Activated naive CD4-positive, alpha-beta T cell treated with anti-CD3 and anti-CD28 coated beads, Interleukin-2, amount 10 ng/mL, durations not matched to agents 7 days and 5 days (primary cell): ENCODE results near the gene AK8.
A peak's percentile ranks its signal among the peaks of the same experiment; 100 is the strongest.

Experiments used
- CTCF ChIA-PET: fragments of 350-600 bp; sonication (Branson Sonifier 250); formaldehyde crosslinking; loops from one replicate; lab custom pipeline; 2021; ENCODE audit warnings: antibody characterized with exemption; lab: Charles Lee
- DNase-seq: peaks from one replicate; pipeline ENCODE4 v3.0.0-alpha.2; 2020
- H3K27ac Mint-ChIP-seq: one replicate; pipeline ENCODE4 v1.8.0; 2021; ENCODE audit warnings: mild to moderate bottlenecking, moderate library complexity, mixed read lengths
- H3K27me3 Mint-ChIP-seq: one replicate; pipeline ENCODE4 v1.8.0; 2021; ENCODE audit warnings: mild to moderate bottlenecking, mixed read lengths
- H3K36me3 Mint-ChIP-seq: one replicate; pipeline ENCODE4 v1.8.0; 2021; ENCODE audit warnings: mixed read lengths
- H3K4me1 Mint-ChIP-seq: one replicate; pipeline ENCODE4 v1.8.0; 2021; ENCODE audit warnings: mixed read lengths
- H3K4me3 Mint-ChIP-seq: one replicate; pipeline ENCODE4 v1.8.0; 2021; ENCODE audit warnings: mild to moderate bottlenecking, moderate library complexity, mixed read lengths
- H3K9me3 Mint-ChIP-seq: one replicate; pipeline ENCODE4 v1.8.0; 2021; ENCODE audit warnings: mixed read lengths

The AK8 gene

DNA sequence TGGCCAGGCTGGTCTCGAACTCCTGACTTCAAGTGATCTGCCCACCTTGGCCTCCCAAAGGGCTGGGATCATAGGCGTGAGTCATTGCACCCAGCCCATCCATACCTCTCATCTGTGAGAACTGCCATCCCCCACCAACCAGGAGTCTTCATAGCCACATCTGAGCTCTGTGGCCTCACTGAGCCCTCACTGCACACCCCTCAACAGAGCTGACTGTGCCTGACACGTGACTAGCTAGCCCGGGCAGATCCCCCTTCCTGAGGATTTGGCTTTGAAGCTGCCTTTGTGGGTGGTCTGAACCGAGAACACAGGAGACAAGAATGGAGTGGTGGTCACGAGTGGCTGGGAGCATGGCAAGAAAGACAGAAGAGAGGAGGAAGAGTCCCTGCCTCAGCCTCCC is 15.6 kb downstream of the AK8 start:
- H3K27me3 Mint-ChIP-seq = peaks cover 52% of the 10 kb centered on the region
- CTCF ChIA-PET = interaction anchor here (1.2 kb wide), 1 partner anchor 13 kb away, joined by 3 read pairs; no protein-coding TSS in a partner anchor
- H3K4me3 Mint-ChIP-seq = no peak overlapping the region
- no peaks in the 10 kb centered on the region for H3K36me3 Mint-ChIP-seq
- no peaks in the 10 kb centered on the region for H3K9me3 Mint-ChIP-seq
- H3K4me1 Mint-ChIP-seq = peaks cover 5% of the 10 kb centered on the region
- no peak overlapping the region for H3K27ac Mint-ChIP-seq
- no peak for DNase-seq

DNA sequence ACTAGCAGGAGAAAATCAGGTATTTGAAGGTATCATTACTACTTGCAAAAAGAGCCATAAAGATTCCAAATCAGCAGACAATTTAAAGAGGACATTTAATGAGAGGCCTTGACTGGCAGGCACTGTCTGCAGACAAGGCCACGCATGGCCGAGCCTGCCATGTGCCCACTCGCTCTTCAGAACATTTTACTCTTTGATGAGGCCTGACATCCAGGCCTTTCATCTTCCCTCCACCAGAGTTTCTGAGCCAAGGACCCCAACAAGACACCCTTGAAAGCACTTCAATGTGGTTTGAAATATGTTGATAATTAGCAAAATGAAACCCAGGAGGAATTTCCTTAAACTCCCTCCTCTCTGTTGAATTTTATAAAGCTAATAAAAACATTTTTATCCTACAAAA is 16.4 kb downstream of the AK8 start:
- H3K4me3 Mint-ChIP-seq = no peak overlapping the region
- no peaks in the 10 kb centered on the region for H3K36me3 Mint-ChIP-seq
- no peak for DNase-seq
- H3K27ac Mint-ChIP-seq = no peak overlapping the region
- peaks cover 5% of the 10 kb centered on the region for H3K4me1 Mint-ChIP-seq
- CTCF ChIA-PET = no interaction called here
- H3K27me3 Mint-ChIP-seq = peaks cover 50% of the 10 kb centered on the region
- H3K9me3 Mint-ChIP-seq = no peaks in the 10 kb centered on the region

DNA sequence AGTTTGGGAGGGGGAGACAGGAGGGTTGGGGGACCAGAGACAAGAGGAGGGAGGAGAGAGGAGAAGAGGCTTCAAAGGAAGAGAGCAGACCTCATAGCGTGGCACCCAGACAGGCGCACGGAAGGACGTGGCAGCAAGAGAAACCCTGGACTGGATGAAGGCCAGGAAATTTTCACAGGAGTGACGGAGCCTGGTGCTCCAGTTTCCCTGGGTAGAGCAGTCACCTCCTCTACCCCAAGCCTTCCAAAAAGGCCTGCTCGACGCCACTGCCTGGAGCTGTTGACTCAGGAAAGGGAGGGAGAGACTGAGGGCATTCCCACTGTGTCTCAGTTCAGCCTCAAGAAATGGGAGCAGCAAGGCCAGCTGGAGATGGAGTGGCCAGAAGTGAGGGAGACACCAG is 19.3 kb downstream of the AK8 start:
- Mint-ChIP-seq H3K4me1 (peaks cover 13% of the 10 kb centered on the region), H3K27me3 (peaks cover 45% of the 10 kb centered on the region), H3K27ac (no peak overlapping the region)

DNA sequence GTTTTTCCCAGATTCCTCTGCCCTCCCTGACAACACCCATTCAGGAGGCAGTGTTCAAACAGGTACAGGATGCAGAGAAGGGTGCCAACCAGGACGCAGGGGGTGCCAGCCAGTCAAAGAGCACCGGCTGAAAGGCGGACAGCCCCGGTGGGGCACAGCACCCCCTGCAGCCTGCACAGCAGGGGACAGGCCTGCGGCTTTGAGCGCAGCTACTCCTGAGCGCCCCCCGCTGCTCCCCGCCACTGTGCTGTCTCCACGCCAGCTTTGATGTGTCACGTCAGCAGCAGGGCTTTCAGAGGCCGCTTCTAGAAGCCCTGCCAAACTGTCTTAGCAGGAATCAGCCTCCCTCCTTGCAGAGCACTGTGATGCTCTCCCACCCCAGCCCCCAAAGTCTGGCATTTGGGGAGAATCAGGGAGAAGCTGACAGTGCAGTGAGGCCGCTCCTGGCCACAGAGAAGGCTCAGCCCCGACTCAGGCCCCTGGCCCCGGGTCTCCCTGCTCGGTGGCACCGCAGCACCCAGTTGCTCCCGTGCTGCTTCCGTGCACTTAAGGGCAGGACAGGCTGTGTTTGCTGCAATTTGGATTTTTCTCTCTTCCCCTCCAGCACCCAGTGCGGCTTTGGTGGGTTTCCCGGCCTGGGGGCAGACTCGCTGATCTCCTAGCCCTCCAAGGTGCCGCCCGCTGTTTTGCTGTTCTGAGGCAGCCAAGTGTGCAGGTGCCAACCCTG is 20.3 kb downstream of the AK8 start:
- no peak for DNase-seq
- peaks cover 43% of the 10 kb centered on the region for H3K27me3 Mint-ChIP-seq
- CTCF ChIA-PET = no interaction called here

More for the DNA sequence above, 19.3 kb downstream of the AK8 start:
- Mint-ChIP-seq H3K9me3 (no peaks in the 10 kb centered on the region), H3K4me3 (no peak overlapping the region), H3K36me3 (no peaks in the 10 kb centered on the region)
- CTCF ChIA-PET = no interaction called here
- no peak for DNase-seq

DNA sequence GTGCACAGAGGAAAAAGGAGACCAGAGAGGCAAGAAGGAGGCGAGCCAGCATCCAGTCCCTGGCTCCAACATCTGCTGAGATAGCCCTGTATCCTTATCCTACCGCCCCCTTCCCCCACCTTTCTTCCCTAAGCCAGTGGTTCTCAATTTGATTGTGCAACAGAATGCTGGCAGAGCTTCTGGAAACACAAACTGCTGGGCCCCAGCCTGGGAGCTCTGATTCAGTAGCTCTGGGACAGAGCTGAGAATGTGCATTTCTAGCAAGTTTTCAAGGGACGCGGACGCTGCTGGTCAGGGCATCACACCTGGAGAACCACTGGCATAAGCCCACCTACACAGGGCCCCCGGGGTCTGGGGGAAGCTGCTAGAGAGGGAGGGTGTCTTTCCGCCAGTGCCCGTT is 21.1 kb downstream of the AK8 start:
- Mint-ChIP-seq H3K9me3 (no peaks in the 10 kb centered on the region), H3K27ac (no peak overlapping the region), H3K27me3 (peaks cover 38% of the 10 kb centered on the region), H3K4me3 (no peak overlapping the region), H3K36me3 (no peaks in the 10 kb centered on the region), H3K4me1 (peaks cover 10% of the 10 kb centered on the region)
- no peak for DNase-seq
- CTCF ChIA-PET = no interaction called here

More for the DNA sequence above, 20.3 kb downstream of the AK8 start:
- Mint-ChIP-seq H3K36me3 (no peaks in the 10 kb centered on the region), H3K9me3 (no peaks in the 10 kb centered on the region), H3K4me1 (peaks cover 13% of the 10 kb centered on the region), H3K27ac (no peak overlapping the region), H3K4me3 (no peak overlapping the region)

DNA sequence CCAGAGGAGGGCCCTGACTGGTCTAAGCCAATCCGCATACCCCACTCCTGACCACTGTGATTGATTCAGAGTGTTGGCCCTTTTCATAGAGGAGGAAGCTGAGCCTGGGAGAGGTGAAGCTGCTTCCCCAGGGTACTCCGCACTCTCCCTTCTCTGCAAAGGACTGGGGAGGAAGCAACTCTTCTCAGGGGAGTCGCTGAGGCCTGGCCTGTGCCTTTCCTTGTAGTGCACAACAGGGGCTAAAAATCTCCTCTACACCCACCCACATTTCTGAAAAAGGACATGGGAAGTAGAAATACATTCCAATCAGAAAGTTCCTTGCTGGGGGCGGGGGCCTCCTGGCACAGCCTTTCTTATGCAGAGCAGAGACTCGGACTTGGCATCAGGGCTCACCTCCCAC is 22.2 kb downstream of the AK8 start:
- CTCF ChIA-PET = no interaction called here
- peaks cover 38% of the 10 kb centered on the region for H3K27me3 Mint-ChIP-seq
- H3K9me3 Mint-ChIP-seq = no peaks in the 10 kb centered on the region

DNA sequence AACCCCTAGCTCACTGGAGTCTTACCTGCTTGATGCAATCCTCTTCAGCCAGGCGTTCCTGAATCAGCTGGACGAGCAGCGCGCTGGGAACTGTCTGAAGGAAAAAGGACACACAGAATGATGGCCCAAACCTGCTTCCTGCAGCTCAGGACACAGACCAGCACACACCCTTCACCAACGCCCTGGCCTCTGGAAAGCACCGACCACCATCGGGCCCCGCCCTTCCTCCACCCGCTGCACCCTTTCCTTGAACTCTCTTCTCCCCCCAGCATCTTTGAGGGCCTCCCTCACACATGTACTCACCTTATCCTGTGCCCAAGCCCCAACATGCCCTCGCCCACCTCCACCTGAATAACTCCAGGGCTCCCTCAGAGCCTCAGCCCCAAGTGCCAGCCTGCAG is 23.3 kb downstream of the AK8 start:
- Mint-ChIP-seq H3K27ac (no peak overlapping the region), H3K36me3 (no peaks in the 10 kb centered on the region), H3K27me3 (peaks cover 29% of the 10 kb centered on the region), H3K4me3 (no peak overlapping the region), H3K9me3 (no peaks in the 10 kb centered on the region), H3K4me1 (peaks cover 21% of the 10 kb centered on the region)
- CTCF ChIA-PET = no interaction called here
- DNase-seq = no peak

More for the DNA sequence above, 22.2 kb downstream of the AK8 start:
- Mint-ChIP-seq H3K27ac (peak overlapping the region; percentile 5), H3K4me1 (peaks cover 17% of the 10 kb centered on the region), H3K4me3 (no peak overlapping the region), H3K36me3 (no peaks in the 10 kb centered on the region)
- DNase-seq = no peak

DNA sequence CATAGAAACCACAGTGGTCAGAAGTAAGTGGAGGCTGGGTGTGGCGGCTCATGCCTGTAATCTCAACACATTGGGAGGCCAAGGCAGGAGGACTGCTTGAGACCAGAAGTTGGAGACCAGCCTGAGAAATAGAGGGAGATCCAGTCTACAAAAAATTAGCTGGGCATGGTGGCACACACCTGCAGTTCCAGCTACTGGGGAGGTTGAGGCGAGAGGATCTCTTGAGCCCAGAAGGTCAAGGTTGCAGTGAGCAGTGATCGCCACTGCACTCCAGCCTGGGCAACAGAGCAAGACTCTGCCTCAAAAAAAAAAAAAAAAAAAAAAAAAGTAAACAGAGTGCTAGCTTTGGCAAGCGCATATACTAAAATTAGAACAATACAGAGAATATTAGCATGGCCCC is 24.6 kb downstream of the AK8 start:
- no peaks in the 10 kb centered on the region for H3K36me3 Mint-ChIP-seq
- H3K4me1 Mint-ChIP-seq = peaks cover 34% of the 10 kb centered on the region
- no peak for DNase-seq
- H3K27me3 Mint-ChIP-seq = peaks cover 22% of the 10 kb centered on the region
- no peak overlapping the region for H3K4me3 Mint-ChIP-seq
- CTCF ChIA-PET = no interaction called here
- H3K27ac Mint-ChIP-seq = no peak overlapping the region
- no peaks in the 10 kb centered on the region for H3K9me3 Mint-ChIP-seq

DNA sequence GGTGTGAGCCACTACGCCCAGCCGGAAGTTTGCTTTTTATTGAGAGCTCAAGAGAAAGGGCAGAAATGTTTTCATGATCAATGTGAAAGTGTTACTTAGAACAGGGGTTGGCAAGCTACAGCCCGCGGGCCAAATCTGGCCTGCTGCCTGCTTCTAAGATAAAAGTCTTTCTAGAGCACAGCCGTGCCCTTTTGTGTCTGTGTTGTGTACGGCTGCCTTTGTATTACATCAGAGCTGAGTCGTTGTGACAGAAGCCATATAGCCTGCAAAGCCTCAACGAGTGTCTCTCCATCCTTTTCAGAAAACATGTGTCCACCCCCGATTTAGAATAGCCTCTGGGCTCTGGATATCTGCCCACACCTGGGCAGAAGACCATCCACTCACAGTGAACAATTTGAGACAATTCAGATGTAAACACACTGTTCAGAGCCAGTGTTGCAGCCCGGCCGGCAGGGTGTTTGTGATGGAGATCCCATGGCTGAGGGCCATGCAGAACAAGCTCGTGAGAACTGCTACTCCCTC is 28.8 kb downstream of the AK8 start:
- peak overlapping the region; percentile 88 for H3K27ac Mint-ChIP-seq
- CTCF ChIA-PET = interaction anchor here (0.6 to 1.6 kb wide), 8 partner anchors 14 to 203 kb away, joined by 3 to 18 read pairs (median 4); no protein-coding TSS in a partner anchor
- H3K4me3 Mint-ChIP-seq = peak overlapping the region; percentile 38
- H3K36me3 Mint-ChIP-seq = no peaks in the 10 kb centered on the region
- H3K4me1 Mint-ChIP-seq = peaks cover 28% of the 10 kb centered on the region
- peak; percentile 34 for DNase-seq
- peaks cover 12% of the 10 kb centered on the region for H3K27me3 Mint-ChIP-seq
- no peaks in the 10 kb centered on the region for H3K9me3 Mint-ChIP-seq

DNA sequence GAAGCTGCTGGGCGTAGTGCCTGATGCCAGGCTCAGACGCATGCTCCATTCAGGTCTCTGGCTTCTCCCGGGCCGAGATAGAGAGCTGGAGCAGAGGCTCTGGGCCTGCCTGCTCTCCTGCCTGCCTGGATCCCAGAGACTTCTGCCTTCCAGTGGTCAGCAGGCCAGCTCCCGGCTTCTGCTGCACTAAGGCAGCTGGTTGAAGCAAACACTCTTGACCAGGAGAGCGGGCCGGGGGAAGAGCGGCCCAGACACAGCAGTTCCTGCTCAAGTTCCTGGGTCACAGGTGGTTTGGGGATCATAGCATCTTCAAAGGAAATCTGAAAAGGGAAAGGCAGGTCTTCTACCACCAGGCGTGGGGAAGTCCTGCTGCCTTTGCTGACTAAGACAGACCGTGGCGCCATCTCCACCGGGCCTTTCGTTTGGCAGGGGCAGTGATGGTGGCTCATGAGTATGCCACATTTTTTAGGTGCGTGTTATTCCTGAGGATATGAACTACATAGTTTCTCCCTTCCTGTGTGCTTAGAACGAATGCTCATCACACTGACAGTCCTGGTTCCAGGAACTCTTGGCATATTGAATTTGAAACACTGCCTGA is 31.1 kb downstream of the AK8 start:
- DNase-seq = no peak
- peaks cover 15% of the 10 kb centered on the region for H3K27me3 Mint-ChIP-seq
- H3K9me3 Mint-ChIP-seq = no peaks in the 10 kb centered on the region
- no peak overlapping the region for H3K4me3 Mint-ChIP-seq
- H3K4me1 Mint-ChIP-seq = peaks cover 27% of the 10 kb centered on the region
- CTCF ChIA-PET = interaction anchor here (0.9 kb wide), 1 partner anchor 55 kb away, joined by 3 read pairs; no protein-coding TSS in a partner anchor
- H3K36me3 Mint-ChIP-seq = no peaks in the 10 kb centered on the region
- H3K27ac Mint-ChIP-seq = no peak overlapping the region

DNA sequence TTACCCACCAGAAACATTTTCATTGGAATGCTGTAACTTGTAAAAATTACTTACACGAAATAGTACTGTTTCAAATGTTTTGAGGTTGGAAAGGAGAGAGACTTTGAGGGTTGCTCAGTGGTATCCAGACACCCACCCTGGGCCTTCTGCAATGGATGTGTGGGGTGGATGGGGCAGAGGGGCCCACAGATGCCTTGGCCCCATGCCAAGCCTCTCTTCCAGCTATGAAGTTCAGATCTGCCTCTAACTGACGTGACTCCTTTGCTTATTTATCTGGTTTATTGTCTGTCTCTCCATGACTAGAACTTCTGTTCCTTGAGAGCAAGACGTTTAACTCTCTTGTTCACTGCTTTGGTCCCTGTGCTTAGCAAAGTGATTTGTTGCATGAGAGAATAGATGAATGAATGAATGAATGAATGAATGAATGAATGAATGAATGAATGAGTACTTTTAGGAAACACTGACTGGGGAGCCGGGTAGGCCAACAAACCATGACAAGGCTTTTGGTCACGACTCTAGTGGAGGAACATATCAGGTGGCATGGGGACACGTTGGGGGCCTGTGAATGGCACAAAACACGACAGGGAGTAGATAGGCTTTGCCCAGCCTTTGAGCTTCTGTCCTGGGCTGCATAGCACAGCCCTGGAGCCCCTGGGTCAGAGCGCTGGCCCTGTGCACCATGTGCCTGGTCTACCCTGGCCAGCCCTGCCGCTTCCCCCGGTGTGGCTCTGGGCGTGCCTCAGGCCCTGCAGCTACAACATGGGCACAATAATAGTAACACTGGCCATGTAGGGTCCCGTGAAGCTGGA is 31.8 kb downstream of the AK8 start:
- H3K27me3 Mint-ChIP-seq = peaks cover 15% of the 10 kb centered on the region
- no peak overlapping the region for H3K4me3 Mint-ChIP-seq
- peaks cover 24% of the 10 kb centered on the region for H3K4me1 Mint-ChIP-seq
- CTCF ChIA-PET = interaction anchor here (0.9 kb wide), 1 partner anchor 56 kb away, joined by 3 read pairs; no protein-coding TSS in a partner anchor
- DNase-seq = no peak
- no peaks in the 10 kb centered on the region for H3K36me3 Mint-ChIP-seq
- H3K27ac Mint-ChIP-seq = no peak overlapping the region
- H3K9me3 Mint-ChIP-seq = no peaks in the 10 kb centered on the region

DNA sequence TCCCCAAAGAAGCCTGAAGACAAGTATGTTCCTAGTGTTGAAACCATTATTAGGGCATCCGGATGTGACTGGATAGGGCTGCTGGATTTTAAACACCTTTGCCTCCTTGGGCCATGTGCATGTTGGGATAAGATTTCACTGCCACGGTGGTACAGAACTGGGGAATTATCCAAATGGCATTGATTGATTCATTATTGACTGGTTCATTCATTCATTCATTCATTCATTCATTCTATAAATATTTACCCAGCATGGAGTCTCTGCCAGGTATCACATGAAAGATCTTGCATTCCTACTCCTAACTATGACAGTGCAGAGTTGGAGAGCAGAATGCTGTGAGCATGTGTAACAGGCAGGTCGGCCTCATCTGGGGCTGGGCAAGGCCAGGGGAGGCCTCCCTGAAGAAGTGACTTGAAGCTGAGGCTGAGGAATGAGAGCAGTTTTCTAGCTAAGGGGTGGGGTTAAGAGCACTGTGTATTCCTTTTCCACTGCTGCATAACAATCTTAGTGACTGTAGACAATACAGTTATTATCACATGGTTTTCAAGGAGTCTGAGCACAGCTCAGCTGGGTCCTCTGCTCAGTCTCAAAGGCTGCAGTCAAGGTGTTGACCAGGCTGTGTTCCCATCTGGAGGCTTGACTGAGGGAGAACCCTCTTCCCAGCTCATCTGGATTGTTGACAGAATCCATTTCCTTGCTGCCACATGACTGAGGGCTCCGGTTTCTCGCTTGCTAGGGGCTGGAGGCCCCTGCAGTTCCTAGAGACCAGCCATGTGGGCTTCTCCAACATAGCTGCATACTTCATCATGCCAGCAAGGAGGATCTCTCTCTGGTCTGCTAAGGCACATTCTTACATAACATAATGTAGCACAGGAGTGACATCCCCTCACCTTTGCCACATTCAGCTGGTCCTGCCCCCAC is 35.7 kb downstream of the AK8 start:
- H3K4me3 Mint-ChIP-seq = no peak overlapping the region
- H3K9me3 Mint-ChIP-seq = no peaks in the 10 kb centered on the region
- no peak for DNase-seq
- H3K4me1 Mint-ChIP-seq = no peaks in the 10 kb centered on the region
- CTCF ChIA-PET = no interaction called here
- H3K36me3 Mint-ChIP-seq = no peaks in the 10 kb centered on the region
- H3K27ac Mint-ChIP-seq = no peak overlapping the region
- peaks cover 14% of the 10 kb centered on the region for H3K27me3 Mint-ChIP-seq

DNA sequence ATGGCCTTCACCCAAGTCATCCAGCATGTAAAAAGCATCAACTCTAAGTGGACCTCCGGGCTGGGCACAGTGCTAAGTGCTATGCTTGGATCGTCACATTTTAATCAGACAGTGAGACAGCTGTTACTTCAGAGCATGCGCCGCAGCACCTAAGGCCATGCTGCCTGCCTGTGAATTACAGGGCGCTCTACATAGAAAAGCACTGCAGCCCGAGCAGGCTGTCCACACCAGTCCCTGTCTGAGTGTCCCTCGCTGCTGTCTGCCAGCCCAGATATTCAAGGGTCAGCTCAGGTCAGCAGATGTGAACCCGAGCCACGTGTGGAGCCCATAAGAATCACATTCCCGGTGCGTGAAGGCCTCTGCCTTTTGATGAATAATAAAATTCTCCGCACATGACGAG is 37.1 kb downstream of the AK8 start:
- CTCF ChIA-PET = interaction anchor here (0.6 kb wide), 1 partner anchor 24 kb away, joined by 3 read pairs; no protein-coding TSS in a partner anchor
- no peaks in the 10 kb centered on the region for H3K4me1 Mint-ChIP-seq
- no peaks in the 10 kb centered on the region for H3K36me3 Mint-ChIP-seq
- H3K4me3 Mint-ChIP-seq = no peak overlapping the region
- no peak for DNase-seq
- no peak overlapping the region for H3K27ac Mint-ChIP-seq
- no peaks in the 10 kb centered on the region for H3K9me3 Mint-ChIP-seq
- H3K27me3 Mint-ChIP-seq = peaks cover 14% of the 10 kb centered on the region
